ENCODE results near the gene TOX3. TPM values are rescaled to one million over a fixed set of nuclear protein-coding genes. Genes with fewer than 3 reads are reported as not detected.

TOX3 gene
- total and polyA plus RNA-seq, 2 of the 8 experiments (the other 6 are each of a cell fraction or from before 2014, with no cell fraction given): 16.7 to 31.2 TPM

DNA sequence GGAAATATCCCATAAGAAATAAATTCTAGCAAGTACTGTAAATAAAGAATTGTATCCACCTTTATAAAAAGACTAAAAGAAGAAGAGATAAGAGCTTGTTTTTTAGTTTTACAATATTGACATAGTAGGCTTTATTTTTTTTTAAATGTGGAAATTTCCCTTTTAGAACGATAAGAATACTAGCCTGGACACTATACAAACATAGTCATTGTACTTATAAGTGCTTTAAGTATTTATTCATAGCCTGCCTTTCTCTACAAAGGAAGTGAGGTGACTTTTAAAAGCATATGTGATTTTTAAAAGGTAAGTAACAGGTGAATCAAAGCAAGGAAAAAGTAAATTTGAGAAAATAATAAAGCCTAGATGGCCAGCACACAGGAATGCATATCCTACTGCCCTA is 17.7 kb downstream of the TOX3 start:
- Histone ChIP-seq H4K5ac (ENCODE audit: insufficient read length, low read depth, low read length) (no peak overlapping the region), H4K8ac (ENCODE audit: extremely low read depth, insufficient read depth, low read length) (no peak overlapping the region), H4K20me1 (replicated peaks in 1 of 2; ENCODE audit: control insufficient read depth in 1 of 2, insufficient read depth in 2 of 2, low read length in 2 of 2) (peaks cover 0 to 1% of the 10 kb centered on the region in 2 experiments), H2BK15ac (ENCODE audit: low read length) (no peak overlapping the region), H3K4ac (replicated peaks; ENCODE audit: insufficient read length, low read depth, low read length) (no peak overlapping the region), H2BK120ac (replicated peaks; ENCODE audit: low read depth, low read length) (no peak overlapping the region), H3K79me2 (ENCODE audit: control insufficient read depth in 1 of 2, insufficient read depth in 2 of 2, low read length in 2 of 2) (peaks cover 0 to 97% of the 10 kb centered on the region in 2 experiments; a peak in 3 of 4 replicates), H4K91ac (replicated peaks; ENCODE audit: insufficient read length, low read length) (no peak overlapping the region), H3K56ac (replicated peaks; ENCODE audit: insufficient read length, low read depth, low read length) (no peak overlapping the region), H3K27ac (ENCODE audit: low read depth, low read length) (no peak overlapping the region), H3K27me3 (replicated peaks in 1 of 4; ENCODE audit: control insufficient read depth in 3 of 4, extremely low read depth in 1 of 4, insufficient read depth in 3 of 4, low read length in 3 of 4) (no peaks in the 10 kb centered on the region), H3K14ac (ENCODE audit: insufficient read length) (no peak overlapping the region), H2BK5ac (ENCODE audit: low read depth, low read length) (no peak overlapping the region), H2BK12ac (ENCODE audit: low read depth, low read length) (no peak overlapping the region), H3K36me3 (ENCODE audit: control insufficient read depth in 2 of 4, insufficient read depth in 4 of 4, low read length in 3 of 4) (peaks cover 0 to 2% (median 0%) of the 10 kb centered on the region in 4 experiments; a peak in 2 of 8 replicates), H3K9me3 (ENCODE audit: insufficient read depth in 2 of 2, low read depth in 1 of 2, low read length in 1 of 2) (no peaks in the 10 kb centered on the region), H3K4me2 (ENCODE audit: insufficient read depth in 1 of 2, low read depth in 2 of 2, low read length in 2 of 2) (no peak overlapping the region), H2AK5ac (ENCODE audit: low read depth, low read length) (no peak overlapping the region), H3K23ac (ENCODE audit: insufficient read length) (no peak overlapping the region), H3K9ac (replicated peaks in 1 of 4; ENCODE audit: extremely low read depth in 1 of 4, low read depth in 3 of 4, low read length in 3 of 4) (no peak overlapping the region), H2AFZ (ENCODE audit: low read length) (no peak overlapping the region), H3K4me3 (ENCODE audit: extremely low read depth in 1 of 4, insufficient read depth in 2 of 4, low read depth in 3 of 4, low read length in 4 of 4) (no peak overlapping the region), H3K4me1 (replicated peaks in 1 of 4; ENCODE audit: control insufficient read depth in 3 of 4, insufficient read depth in 4 of 4, low read length in 3 of 4) (peaks cover 2 to 26% (median 18%) of the 10 kb centered on the region in 4 experiments; a peak in 5 of 7 replicates), H3K23me2 (ENCODE audit: low read depth, low read length) (peaks cover 3% of the 10 kb centered on the region; the same call in 1 of the 2 replicates), H3K18ac (ENCODE audit: extremely low read depth, low read length) (no peak overlapping the region), H3K79me1 (ENCODE audit: low read depth, low read length) (peaks cover 5% of the 10 kb centered on the region; the same call in 1 of the 2 replicates), H2BK20ac (ENCODE audit: low read length) (no peak overlapping the region)
- ChIA-PET CTCF (ENCODE audit: partially characterized antibody) (interaction anchor here (0.6 to 2.5 kb wide), 7 partner anchors 9 to 274 kb away, joined by 3 to 12 read pairs (median 5); no protein-coding TSS in a partner anchor), POLR2A (ENCODE audit: partially characterized antibody) (interaction anchor here (0.7 to 0.9 kb wide), 2 partner anchors 14 to 15 kb away, joined by 3 read pairs; no protein-coding TSS in a partner anchor)
- DNase-seq (ENCODE audit: low read depth in 1 of 2, low spot score in 2 of 2) (no peak), FAIRE-seq (no peak)
- 93% methylated on average over 1 of the region's 1 CpG; no CpG with 5 or more reads in 1 of the 2 experiments for WGBS, 2 experiments (ENCODE audit: extremely low coverage in 1 of 2, insufficient coverage in 1 of 2, insufficient read length in 1 of 2, insufficient replicate concordance in 2 of 2, low coverage in 1 of 2, low lambda C conversion rate in 2 of 2, missing lambda C conversion rate in 1 of 2)
- TF ChIP-seq SP2 (IDR thresholded peaks at IDR 0.05; ENCODE audit: low read length) (no peak), RNF2 (IDR thresholded peaks at IDR 0.05; ENCODE audit: borderline replicate concordance, low read depth, low read length, missing control alignments, poor library complexity, severe bottlenecking) (no peak), TEAD4 (IDR thresholded peaks at IDR 0.05; ENCODE audit: low read depth, low read length) (no peak), CEBPB (IDR thresholded peaks at IDR 0.05; ENCODE audit: low read depth, low read length) (no peak), SIX5 (IDR thresholded peaks at IDR 0.05; ENCODE audit: low read depth, low read length) (no peak), KDM4A (IDR thresholded peaks at IDR 0.05; ENCODE audit: low read depth, low read length, severe bottlenecking) (no peak), EZH2 (IDR thresholded peaks at IDR 0.05; ENCODE audit: low read depth, low read length, severe bottlenecking) (no peak), FOSL1 (IDR thresholded peaks at IDR 0.05; ENCODE audit: insufficient read depth, low read depth, low read length) (no peak)
- TF ChIP-seq, protein P1, sequence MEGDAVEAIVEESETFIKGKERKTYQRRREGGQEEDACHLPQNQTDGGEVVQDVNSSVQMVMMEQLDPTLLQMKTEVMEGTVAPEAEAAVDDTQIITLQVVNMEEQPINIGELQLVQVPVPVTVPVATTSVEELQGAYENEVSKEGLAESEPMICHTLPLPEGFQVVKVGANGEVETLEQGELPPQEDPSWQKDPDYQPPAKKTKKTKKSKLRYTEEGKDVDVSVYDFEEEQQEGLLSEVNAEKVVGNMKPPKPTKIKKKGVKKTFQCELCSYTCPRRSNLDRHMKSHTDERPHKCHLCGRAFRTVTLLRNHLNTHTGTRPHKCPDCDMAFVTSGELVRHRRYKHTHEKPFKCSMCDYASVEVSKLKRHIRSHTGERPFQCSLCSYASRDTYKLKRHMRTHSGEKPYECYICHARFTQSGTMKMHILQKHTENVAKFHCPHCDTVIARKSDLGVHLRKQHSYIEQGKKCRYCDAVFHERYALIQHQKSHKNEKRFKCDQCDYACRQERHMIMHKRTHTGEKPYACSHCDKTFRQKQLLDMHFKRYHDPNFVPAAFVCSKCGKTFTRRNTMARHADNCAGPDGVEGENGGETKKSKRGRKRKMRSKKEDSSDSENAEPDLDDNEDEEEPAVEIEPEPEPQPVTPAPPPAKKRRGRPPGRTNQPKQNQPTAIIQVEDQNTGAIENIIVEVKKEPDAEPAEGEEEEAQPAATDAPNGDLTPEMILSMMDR (IDR thresholded peaks at IDR 0.05; ENCODE audit: control extremely low read depth in 1 of 3, insufficient read depth in 1 of 3, low read depth in 1 of 3, low read length in 3 of 3): no peak
- TF ChIP-seq, protein P2, sequence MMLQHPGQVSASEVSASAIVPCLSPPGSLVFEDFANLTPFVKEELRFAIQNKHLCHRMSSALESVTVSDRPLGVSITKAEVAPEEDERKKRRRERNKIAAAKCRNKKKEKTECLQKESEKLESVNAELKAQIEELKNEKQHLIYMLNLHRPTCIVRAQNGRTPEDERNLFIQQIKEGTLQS (IDR thresholded peaks at IDR 0.05; ENCODE audit: insufficient read depth, low read depth, low read length): no peak

Data from H1 (cell line).